GM21786 (cell line): Measurements from ENCODE around the gene INSYN2B.

Source experiments
- ATAC-seq: cut with Tn5 transposase; IDR thresholded peaks from one replicate; pipeline ENCODE4 v1.9.1; 2021; ENCODE audit not compliant: unreplicated experiment

INSYN2B gene

DNA sequence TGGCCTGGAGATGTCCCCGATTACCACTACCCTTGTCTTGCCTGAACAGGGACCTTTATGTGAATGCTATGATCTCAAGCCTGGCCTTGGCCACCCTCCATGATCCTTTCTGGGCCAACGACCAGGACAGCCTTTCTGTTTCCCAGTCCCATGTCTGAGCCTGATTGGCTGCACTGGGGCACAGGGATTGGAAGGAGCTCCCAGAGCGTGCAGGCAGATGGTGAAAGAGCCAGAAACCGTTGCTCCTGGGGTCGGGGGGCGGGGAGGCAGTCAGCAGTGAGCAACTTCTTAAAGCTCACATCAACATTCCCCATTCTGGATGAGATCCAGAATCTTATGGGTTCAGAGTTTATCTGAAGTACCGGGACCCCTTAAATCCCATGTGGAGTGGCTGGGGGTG, 84.4 kb downstream of the INSYN2B start:
- ATAC-seq, result no peak

DNA sequence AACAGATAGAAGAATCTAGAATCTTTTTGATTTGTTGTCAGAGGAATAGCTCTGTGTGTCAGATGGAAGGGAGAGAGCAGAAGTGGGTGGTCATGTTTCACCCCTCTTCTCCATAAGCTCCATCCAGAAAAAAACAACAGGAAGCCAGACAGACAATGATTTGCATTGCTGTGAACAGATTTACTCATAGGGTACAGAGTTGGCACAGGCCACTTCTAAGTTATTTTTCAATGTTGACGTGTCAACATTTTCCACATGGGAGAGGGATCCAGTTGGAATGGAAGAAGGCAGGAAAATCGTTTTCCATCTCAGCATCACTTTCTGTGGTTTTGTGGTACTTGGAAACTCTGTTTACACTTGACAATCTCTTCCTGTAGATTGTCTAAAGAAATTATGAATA, 86.7 kb downstream of the INSYN2B start:
- no peak for ATAC-seq

DNA sequence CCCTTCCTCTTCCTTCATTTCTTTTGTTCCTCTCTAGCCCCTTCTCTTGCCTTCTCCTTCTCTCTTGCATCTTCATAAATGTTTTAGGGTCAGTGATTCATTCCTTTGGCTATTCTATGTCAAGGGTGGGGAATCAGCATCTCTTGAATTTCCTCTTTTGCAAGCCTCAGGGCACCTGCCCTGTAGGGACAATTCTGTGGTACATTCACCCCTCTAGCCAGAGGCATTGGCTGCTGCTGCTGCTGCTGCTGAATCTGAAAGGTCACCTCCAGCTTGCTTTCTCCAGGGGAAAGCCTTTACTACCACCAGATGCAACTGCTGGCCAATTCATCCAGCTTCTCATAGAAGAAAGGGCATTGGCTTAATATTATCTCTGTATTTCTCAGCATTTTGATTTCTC, 87.3 kb downstream of the INSYN2B start:
- no peak for ATAC-seq

DNA sequence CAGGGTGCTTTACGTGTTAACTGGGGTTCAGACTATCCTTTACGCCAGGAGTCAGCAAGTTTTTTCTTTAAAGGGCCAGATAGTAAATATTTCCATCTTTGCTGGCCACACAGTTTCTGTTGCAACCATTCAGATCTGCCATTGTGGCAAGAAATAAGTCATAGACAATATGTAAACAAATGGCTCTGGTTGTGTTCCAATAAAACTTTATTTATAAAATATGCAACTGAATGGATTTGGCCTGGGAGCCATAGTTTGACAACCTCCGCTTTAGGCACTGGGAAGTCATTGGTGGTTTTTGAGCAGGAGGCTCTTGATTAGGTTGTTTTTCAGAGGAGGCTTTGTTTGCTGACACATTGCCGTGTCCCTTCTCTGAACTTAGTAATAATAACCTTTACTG, 90.7 kb downstream of the INSYN2B start:
- ATAC-seq, result no peak

DNA sequence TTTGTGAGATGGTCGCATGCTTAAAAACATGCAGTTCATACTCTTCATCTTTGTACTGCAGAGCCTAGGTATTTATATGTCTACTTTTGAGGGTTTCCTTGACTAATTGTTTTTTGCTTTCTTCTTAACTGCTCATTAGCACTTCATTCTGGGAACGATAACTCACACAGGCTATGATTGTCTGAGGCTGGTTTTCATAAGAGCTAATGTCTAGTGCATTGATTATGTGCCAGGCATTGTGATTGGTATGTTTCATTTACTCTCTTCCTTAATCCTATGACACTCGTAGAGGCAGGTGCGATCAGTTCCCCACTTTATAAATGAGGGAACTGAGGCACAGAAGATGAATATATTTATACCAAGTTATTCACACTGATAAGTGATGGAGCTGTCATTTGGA, 93.6 kb downstream of the INSYN2B start:
- no peak for ATAC-seq

DNA sequence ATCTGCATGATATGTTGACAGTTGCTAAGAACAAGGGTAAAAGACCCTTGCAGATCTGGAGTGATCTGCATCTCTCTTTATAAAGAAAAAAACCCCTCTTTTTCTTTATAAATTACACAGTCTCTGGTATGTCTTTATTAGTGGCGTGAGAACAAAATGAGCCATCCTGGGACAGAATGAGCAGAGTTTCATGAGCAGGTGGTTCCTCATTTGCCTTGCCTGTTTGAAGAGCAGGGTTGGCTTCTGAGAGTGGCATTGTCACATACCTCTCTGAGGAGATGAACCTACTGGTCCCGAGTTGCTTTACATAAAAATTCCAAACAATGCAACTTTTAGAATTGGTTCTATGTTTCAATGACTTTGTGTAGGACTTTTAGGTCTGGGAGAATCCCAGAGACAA, 94.3 kb downstream of the INSYN2B start:
- ATAC-seq, result no peak

DNA sequence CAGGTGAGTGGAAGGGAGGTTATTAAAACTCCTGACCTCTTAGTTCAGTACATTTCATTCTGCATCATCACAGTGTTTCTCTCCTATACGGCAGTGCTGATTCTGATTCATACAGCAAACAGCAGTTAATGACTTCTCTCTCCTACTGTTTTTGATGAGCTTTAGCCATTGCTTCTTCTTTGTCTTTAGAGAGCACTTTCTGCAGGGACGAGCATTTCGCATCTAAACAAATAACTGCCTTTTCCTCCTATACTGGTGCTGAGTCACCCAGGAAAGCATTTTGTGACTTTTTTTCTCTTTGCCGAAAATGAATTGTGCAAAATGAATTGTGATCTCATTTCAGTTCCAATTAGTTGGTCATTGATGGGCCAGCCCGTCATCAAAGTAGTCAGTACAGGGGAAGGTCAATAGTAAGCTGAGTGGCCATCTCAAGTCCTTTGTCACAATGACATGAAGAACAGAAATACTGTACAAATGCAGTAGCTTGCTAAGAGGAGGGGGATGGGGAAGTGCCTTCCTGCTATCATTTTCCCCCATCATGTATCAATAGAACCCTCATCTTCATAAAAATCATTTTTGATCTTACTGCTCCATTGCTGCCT, 98.5 kb downstream of the INSYN2B start:
- ATAC-seq, result no peak

DNA sequence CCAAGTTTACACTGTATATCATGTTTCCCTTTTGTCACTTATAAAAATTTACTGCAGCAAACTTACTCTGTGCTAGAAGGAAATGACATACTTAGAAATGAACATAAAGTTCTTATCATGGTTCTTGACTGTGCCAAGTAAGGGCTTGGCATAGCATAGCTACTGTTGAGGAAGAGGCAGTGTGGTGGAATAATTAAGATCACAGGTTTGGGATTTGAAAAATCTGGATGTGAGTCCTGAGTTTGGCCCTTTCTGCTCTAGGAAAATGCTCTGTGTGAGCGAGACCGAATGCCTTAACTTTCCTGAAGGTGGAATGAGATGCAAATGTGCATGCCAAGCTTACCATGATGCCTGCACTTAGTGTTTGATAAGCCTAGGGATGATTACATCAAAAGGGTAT, 99.5 kb downstream of the INSYN2B start:
- no peak for ATAC-seq

DNA sequence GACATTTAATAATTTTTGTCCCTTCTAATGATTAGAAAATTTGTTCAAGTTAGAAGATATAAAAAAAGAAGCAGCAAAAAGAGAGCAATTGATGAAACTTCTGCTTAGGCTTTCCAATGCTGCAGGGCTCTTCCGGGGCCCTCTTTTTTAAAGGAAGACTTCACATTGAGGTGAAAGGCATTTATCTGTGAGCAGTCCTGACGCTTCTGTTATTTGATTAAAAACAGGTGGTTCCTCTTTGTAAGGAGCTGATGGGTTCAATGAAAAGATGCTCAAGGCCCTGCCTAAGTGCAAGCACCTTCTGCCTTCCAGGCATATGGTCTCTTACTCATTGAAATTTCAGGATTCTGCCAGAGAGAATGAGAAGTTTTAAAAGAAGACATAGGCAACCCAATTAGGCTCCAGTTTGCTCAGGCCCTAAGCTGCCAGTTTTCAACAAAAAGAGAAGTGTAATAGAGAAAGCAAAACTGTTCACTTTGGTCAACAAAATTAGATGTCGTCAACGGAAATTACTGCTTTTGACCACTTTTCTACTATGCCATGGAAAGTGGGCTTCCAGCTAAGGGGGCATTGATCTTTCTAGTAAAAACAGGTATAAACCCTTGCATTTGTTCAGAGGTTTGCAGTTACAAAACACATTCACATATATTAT, 100.2 kb downstream of the INSYN2B start:
- ATAC-seq, result peak; percentile 72

DNA sequence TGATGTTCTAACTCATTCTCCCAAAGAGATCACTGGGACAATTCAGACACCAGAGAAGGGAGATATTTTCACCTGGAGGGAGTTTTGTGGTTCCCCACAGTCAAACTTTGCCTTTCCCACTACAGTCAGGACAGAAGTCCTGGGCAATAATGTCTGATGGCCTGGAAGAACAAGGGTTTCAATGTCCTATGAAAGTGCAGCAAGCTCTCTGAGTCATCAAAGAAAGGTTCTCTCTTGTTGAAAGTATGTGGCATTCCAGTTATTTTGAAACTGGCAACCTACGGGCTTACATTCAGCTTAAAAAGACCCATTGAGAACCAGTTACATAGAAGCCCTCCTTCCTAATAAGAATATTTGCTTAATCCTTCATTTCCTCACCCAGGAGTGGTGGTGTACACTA, 103.9 kb downstream of the INSYN2B start:
- ATAC-seq, result no peak

DNA sequence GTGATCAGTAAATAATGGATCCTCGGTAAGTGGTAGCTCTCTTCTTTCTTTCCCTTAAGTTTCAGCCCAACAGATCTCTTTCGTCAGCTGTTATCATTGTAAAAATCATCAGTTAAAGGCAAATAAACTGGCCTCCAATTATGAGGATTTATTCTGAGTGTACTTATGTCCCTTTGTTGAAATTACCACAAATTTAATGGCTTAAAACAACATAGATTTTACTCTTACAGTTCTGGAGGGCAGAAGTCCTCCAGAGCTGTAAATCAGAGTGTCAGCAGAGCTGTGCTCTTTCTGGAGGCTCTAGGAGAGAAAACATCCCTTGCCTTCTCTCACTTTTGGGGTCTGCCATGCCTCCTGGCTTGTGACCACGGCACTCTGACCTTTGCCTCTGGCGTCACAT, 104.6 kb downstream of the INSYN2B start:
- no peak for ATAC-seq

DNA sequence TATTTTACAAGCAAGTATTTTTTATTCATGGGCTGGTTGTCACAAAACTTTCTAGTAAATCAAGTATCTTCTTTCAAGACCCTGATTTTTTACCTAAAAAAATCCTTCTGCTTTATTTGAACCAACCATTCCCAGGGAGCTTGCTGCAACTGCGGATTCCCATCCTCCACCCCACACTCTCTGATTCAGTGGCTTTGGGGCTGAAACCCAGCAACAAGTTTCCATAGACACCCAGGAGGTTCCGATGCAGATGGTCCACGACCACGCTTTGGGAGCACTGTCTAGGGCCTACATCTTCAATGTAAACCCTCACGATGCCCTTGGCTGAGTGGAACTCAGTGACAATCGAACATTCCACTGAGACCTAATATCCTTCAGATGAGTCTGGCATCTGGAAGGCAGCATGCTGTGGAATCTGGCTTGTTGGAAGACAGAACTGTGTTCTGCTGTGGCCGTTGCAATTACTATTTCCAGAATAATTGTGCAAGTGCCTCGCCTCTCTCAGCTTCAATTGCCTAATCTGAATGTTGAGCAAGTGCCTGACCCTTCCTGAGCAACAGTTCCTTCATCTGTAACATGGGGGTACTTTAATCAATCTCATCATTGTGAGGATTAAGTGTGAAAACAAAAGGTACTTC, 105.1 kb downstream of the INSYN2B start:
- ATAC-seq, result no peak

DNA sequence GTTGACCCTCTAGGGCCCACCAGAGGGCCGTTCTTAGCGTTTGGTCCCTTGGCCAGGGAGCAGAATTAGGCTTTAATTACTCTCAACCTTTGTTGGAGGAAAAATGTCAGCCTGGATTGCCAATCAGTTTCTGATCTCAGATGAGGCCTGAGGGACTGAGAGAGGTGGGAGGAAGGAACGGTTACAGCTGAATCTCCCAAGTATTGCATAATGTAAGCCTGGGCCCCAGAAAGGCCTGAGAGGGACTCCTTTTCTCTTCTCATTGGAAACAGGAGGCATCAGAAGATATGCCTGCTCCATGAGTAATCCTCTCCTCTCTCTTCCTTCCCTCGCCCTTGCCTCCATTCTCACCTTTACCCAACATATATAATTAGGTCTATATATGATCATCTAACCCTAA, 105.7 kb downstream of the INSYN2B start:
- no peak for ATAC-seq

DNA sequence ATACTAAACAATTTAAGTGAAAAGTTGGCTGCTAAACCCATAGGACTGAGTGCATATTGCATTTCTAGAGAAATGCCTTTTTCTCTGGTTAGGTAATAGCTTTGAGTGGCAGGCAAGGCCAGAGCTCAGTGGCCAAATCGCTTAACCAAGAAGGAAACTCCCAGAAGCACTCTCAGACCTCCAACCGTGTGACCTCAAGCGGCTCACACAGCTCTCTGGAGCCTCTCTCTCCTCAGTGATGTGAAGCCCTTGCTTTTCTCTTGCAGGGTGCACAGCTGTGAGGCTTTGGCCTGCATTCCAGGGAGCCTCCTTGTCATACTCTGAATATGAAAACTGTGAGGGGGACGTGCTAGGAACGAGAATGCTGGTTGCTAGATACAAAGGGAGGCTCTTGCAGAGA, 106.7 kb downstream of the INSYN2B start:
- ATAC-seq, result no peak

DNA sequence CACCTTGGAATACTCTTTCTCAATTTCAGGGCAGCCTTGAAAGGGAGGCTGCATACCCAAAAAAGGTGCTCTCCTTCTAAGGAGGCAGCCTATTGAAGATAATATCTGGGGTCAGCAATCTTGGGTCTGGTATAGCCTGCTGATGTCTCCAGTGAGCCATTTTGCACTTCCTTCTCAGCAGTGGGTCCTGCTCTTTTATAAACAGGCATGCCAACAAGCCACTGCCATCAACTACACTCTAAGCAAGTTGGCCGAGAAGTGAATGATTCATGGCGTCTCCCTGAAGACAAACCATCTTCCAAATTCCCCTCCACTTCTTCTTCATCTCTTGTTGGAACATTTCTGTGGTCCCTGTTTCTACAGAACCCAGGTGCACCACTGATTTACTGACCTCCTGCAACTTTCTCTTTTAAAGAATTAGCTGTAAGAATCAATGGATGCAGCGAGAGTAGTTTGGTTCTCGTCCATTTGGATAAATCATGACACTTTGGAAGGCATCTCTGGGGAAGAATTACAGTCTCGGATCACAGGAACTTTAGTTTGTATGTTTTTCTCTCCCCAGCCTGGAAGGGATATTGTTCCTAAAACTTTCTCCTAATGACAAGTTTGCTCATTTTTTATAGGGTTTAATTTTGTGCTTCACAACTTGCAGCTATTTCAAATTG, 108.3 kb downstream of the INSYN2B start:
- ATAC-seq, result no peak

DNA sequence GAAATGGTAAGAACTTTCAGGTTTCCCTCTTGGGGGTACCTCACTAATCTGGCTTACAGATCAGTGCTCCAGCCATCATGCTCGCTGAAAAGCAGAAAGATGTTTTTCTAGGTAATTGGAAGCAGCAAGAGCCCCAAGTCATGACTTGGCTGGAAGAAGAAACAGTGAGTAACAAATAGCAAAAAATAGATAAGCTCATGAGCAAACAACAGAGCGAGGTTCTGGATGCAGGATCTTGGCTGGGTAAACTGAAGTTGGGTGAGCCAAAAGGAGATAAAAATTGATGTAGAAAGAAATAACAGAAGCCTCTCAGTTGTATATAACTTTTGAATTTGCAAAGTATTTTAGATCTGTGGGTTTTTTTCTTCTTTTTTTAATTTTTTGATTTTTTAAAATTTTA, 110.1 kb downstream of the INSYN2B start:
- no peak for ATAC-seq

DNA sequence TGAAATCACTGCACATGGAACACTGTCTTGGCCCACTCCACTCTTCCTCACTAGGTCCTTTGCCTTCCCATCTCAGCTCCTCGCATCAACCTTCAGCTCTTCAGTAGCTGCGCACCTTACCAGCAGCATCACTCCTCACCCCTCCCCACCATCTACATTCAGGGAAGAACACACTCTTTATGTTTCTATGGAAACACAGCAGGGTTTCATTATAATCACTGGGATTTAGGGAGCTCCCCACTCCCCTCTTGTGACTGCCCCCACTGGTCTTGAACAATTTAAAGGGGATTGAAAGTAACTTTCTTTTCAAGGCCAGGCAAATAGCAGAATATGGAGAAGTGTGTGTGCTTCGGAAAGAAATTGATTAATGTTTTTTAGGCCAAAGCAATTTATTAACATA, 111.2 kb downstream of the INSYN2B start:
- no peak for ATAC-seq

DNA sequence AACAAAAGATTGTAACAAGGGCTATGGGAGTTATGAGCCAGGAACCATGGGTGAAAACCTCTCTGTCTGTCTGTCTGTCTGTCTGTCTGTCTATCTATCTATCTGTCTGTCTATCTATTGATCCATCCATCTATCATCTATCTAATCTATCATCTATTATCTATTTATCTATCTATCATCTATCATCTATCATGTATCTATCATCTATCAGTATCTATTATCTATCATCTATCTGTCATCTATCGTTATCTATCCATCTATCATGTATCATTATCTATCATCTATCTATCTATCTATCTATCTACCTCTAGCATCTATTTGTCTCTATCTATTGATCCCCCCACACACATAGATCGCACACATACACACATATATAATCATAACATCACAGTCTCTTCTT, 112.9 kb downstream of the INSYN2B start:
- no peak for ATAC-seq

DNA sequence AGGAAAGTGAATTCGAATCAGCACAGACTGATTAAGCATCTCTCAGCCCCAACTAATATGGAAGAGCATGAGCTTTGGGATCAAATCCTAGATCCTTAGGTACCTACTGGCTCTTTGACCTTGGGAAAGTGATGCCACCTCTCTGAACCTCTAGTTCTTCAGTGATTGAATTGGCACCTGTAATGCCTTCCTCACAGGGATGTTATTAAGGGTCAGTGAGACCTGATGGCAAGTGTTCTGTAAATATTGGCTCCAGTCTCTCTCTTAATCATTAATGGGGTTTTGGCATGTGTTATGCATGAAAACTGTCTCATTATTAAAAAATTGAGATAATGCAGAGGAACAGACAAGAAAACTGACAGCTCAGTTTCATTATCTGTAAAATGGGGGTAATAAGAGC, 115.8 kb downstream of the INSYN2B start:
- no peak for ATAC-seq

DNA sequence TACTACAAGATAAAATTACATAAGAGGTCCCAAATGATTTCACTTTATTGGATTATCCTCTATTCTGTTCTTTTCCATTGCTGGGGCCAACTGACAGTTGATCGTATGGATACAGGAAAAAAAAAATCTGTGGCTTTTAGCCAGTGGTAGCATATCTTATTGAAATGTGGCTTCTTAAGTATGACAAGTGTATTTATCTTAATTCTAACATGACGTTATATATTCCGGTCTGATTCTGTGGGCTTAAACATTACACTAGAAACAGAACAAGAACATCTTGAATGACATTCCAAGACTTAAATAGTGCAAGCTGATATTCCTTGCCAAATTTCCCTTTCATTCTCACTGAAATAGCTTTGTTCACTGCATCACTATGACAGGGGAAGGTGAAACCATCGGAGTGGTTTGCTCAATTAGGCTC, 117.9 kb downstream of the INSYN2B start:
- ATAC-seq, result no peak

DNA sequence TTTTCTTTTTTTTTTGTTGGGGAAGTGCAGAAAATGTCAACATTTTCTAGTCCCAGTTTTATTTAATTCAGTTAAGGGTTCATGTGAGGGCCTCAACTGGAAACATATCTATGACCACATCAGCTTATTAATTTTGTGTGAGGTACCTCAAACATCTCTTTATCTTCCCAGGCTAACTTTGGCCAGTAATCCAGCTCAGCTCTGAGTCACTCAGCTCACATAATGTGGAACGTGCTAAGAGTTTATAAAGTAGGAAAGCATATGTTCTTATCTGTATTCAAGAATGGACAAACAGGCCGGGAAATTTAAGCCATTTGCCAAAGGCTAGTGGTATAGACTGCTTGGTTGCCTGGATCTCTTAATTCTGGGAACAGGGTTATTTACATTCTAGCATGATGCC, 118.4 kb downstream of the INSYN2B start:
- no peak for ATAC-seq

DNA sequence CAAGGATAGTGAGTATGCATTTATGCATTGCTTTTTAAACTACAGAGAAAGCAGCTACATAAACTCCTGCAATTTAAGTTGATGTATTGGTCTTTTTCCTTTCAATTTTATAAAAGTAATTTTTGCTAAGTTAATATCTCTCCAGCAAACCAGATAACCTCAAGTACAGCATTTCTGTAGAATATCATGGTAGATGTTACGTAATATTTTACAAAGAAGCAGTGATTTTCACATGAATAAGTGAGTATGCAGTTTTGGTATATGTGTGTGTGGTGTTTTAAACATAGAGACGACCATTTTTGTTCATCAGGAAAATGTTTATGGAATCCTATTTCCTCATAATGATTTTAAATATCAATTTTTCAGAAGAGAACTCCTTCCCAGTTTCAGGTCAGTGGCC, 118.9 kb downstream of the INSYN2B start:
- no peak for ATAC-seq
